Stomach (tissue), 4 donors: ENCODE data around the gene SZT2.

Experiments
- CTCF ChIP-seq, 7 experiments: fragments of 450-650 bp in 4 of 7; fragments of 200-600 bp in 3 of 7; sonication (generic) in 3 of 7; IDR thresholded peaks; one replicate each; pipeline ENCODE4 v1.5.1; 2016 to 2019; ENCODE audit warnings: antibody characterized with exemption in 7 of 7, control low read depth in 2 of 7, mild to moderate bottlenecking in 1 of 7
- EP300 ChIP-seq: sonication (generic); formaldehyde crosslinking; IDR thresholded peaks from one replicate; pipeline ENCODE4 v1.6.1; 2017; ENCODE audit warnings: antibody characterized with exemption

GRCh38 chr1:43441166-43441893 lies 51.6 kb downstream of the SZT2 start:
- TF ChIP-seq EP300, result no peak
- no peak for TF ChIP-seq CTCF (IDR thresholded peaks at IDR 0.05)
